Motor neuron (in vitro differentiated cells): ENCODE results near the gene NFATC1. TPM values are rescaled to one million over a fixed set of nuclear protein-coding genes. Genes with fewer than 3 reads are reported as not detected.

Experiments
- ATAC-seq, 8 experiments: fragments of 200-7000 bp; cut with Tn5 transposase; replicated peaks in 6 of 8; 2 replicates each; pipeline ENCODE4 v1.8.0; 2021; ENCODE audit warnings: mild to moderate bottlenecking in 8 of 8, moderate library complexity in 8 of 8
- H3K27ac ChIP-seq, 2 donors: fragments of 250-450 bp; sonication (Bioruptor Pico); 2 replicates each; pipeline ENCODE4 v1.9.0; 2021; ENCODE audit warnings: antibody characterized with exemption in 2 of 2, mild to moderate bottlenecking in 2 of 2, moderate library complexity in 1 of 2
- H3K4me1 ChIP-seq, 2 donors: fragments of 250-450 bp; sonication (Bioruptor Pico); replicated peaks in 1 of 2; 2 replicates each; pipeline ENCODE4 v1.6.1; 2021; ENCODE audit warnings: antibody characterized with exemption in 2 of 2, mild to moderate bottlenecking in 2 of 2, moderate library complexity in 1 of 2
- H3K4me3 ChIP-seq, 5 donors: fragments of 250-450 bp; sonication (Bioruptor Pico); 2 replicates each; pipeline ENCODE4 v1.9.0; 2021; ENCODE audit warnings: antibody characterized with exemption in 5 of 5, mild to moderate bottlenecking in 5 of 5, moderate library complexity in 4 of 5
- WGBS, 10 experiments: fragments of 450-650 bp; shearing (Covaris generic); methylation state at CpG; one replicate each; pipeline ENCODE4 v1.0.0; 2022; 5-methylcytosine and 5-hydroxymethylcytosine counted together
- in situ Hi-C, 9 experiments: fragments of 400-800 bp; cut with MboI; loops; one replicate each; pipeline ENCODE4 v1.15.0; 2021; ENCODE audit warnings: low sequenced_read_pairs in 9 of 9, low pct_unique_long_range_greater_than_20kb in 2 of 9; ENCODE audit not compliant: unreplicated experiment in 9 of 9
- total RNA-seq, 8 experiments: library from RNA; unstranded; fragments of 300-600 nt; gene quantifications; 2 replicates each; pipeline versions ENCODE4 v1.2.3 to v1.2.4, GENCODE V29; 2022

Gene NFATC1
- total RNA-seq, 8 experiments from 2014 or later: 0.23 to 21.6 (median 2.3) TPM

- no peak overlapping the region for H3K27ac ChIP-seq
- peak in 3 of 8 experiments; percentile 14 to 20 (median 17) for ATAC-seq
Observed at GRCh38 chr18:79447703-79448367, 52.1 kb downstream of the NFATC1 start.

GRCh38 chr18:79448621-79449020 is 52.9 kb downstream of the NFATC1 start:
- no peak overlapping the region for H3K27ac ChIP-seq
- 95 to 100% (median 95%) methylated on average over 6 to 12 of the region's 25 CpGs; no CpG with 5 or more reads in 7 of the 10 experiments for WGBS, 10 experiments
- in situ Hi-C loops: no loop called here
- H3K4me1 ChIP-seq: peaks cover 10 to 15% of the 10 kb centered on the region in 2 donors
- H3K4me3 ChIP-seq: no peak overlapping the region
- no peak for ATAC-seq

More at GRCh38 chr18:79447703-79448367, 52.1 kb downstream of the NFATC1 start:
- WGBS, 10 experiments: 100% methylated on average over 1 to 4 of the region's 29 CpGs; no CpG with 5 or more reads in 8 of the 10 experiments
- in situ Hi-C loops: no loop called here
- Histone ChIP-seq H3K4me1 (peaks cover 10 to 18% of the 10 kb centered on the region in 2 donors), H3K4me3 (no peak overlapping the region)

- in situ Hi-C loops: no loop called here
- Histone ChIP-seq H3K4me1 (peaks cover 10 to 15% of the 10 kb centered on the region in 2 donors), H3K4me3 (no peak overlapping the region), H3K27ac (no peak overlapping the region)
- ATAC-seq: no peak
- 88 to 100% (median 93%) methylated on average over 2 to 23 of the region's 35 CpGs; no CpG with 5 or more reads in 4 of the 10 experiments for WGBS, 10 experiments
Observed at GRCh38 chr18:79449551-79450288, 54.0 kb downstream of the NFATC1 start.

GRCh38 chr18:79450289-79451080 is 54.8 kb downstream of the NFATC1 start:
- Histone ChIP-seq H3K4me1 (peaks cover 9 to 13% of the 10 kb centered on the region in 2 donors), H3K4me3 (no peak overlapping the region), H3K27ac (no peak overlapping the region)
- 80 to 100% (median 89%) methylated on average over 1 to 10 of the region's 28 CpGs; no CpG with 5 or more reads in 3 of the 10 experiments for WGBS, 10 experiments
- in situ Hi-C loops: no loop called here
- no peak for ATAC-seq

GRCh38 chr18:79451237-79452125 is 55.8 kb downstream of the NFATC1 start:
- no peak overlapping the region for H3K4me3 ChIP-seq
- no peak for ATAC-seq
- in situ Hi-C loops: no loop called here
- WGBS, 10 experiments: 60 to 97% (median 90%) methylated on average over 1 to 20 of the region's 45 CpGs; no CpG with 5 or more reads in 4 of the 10 experiments
- no peak overlapping the region for H3K27ac ChIP-seq
- peaks cover 0 to 3% of the 10 kb centered on the region in 2 donors for H3K4me1 ChIP-seq

- no peak for ATAC-seq
- Histone ChIP-seq H3K27ac (no peak overlapping the region), H3K4me1 (no peaks in the 10 kb centered on the region), H3K4me3 (no peak overlapping the region)
- in situ Hi-C loops: no loop called here
- WGBS, 10 experiments: 89 to 100% (median 100%) methylated on average over 1 to 7 of the region's 26 CpGs; no CpG with 5 or more reads in 1 of the 10 experiments
Observed at GRCh38 chr18:79452190-79452990, 56.7 kb downstream of the NFATC1 start.

GRCh38 chr18:79452991-79453645 is 57.4 kb downstream of the NFATC1 start:
- WGBS, 10 experiments: 40 to 91% (median 81%) methylated on average over 2 to 14 of the region's 19 CpGs; no CpG with 5 or more reads in 3 of the 10 experiments

GRCh38 chr18:79453816-79454735 is 58.3 kb downstream of the NFATC1 start:
- in situ Hi-C loops: no loop called here
- H3K27ac ChIP-seq: no peak overlapping the region
- peaks cover 6 to 10% of the 10 kb centered on the region in 2 donors for H3K4me1 ChIP-seq
- 15 to 88% (median 70%) methylated on average over 2 to 14 of the region's 32 CpGs; no CpG with 5 or more reads in 3 of the 10 experiments for WGBS, 10 experiments
- no peak overlapping the region for H3K4me3 ChIP-seq
- peak in 2 of 8 experiments; percentile 14 to 35 for ATAC-seq

More at GRCh38 chr18:79452991-79453645, 57.4 kb downstream of the NFATC1 start:
- Histone ChIP-seq H3K4me3 (no peak overlapping the region), H3K27ac (no peak overlapping the region), H3K4me1 (peaks cover 0 to under 1% of the 10 kb centered on the region in 2 donors)
- in situ Hi-C loops: no loop called here
- no peak for ATAC-seq

- no peak overlapping the region for H3K4me3 ChIP-seq
- H3K27ac ChIP-seq: no peak overlapping the region
- no peak for ATAC-seq
- in situ Hi-C loops: no loop called here
- H3K4me1 ChIP-seq: peaks cover 7 to 10% of the 10 kb centered on the region in 2 donors
- WGBS, 10 experiments: 90 to 100% (median 100%) methylated on average over 1 to 13 of the region's 26 CpGs; no CpG with 5 or more reads in 5 of the 10 experiments
Observed at GRCh38 chr18:79455261-79455660, 59.5 kb downstream of the NFATC1 start.

- in situ Hi-C loops: no loop called here
- Histone ChIP-seq H3K4me1 (peaks cover 7 to 15% of the 10 kb centered on the region in 2 donors), H3K27ac (no peak overlapping the region), H3K4me3 (no peak overlapping the region)
- ATAC-seq: no peak
- WGBS, 10 experiments: 40 to 100% (median 100%) methylated on average over 1 to 3 of the region's 37 CpGs; no CpG with 5 or more reads in 5 of the 10 experiments
Observed at GRCh38 chr18:79456105-79456980, 60.6 kb downstream of the NFATC1 start.
